Measurements from ENCODE around the gene ANG. TPM values are rescaled to one million over a fixed set of nuclear protein-coding genes. Genes with fewer than 3 reads are reported as not detected.

Gene ANG
- polyA plus RNA-seq, 1 of the 3 experiments (the other 2 are of a cell fraction), result 3.6 TPM

DNA sequence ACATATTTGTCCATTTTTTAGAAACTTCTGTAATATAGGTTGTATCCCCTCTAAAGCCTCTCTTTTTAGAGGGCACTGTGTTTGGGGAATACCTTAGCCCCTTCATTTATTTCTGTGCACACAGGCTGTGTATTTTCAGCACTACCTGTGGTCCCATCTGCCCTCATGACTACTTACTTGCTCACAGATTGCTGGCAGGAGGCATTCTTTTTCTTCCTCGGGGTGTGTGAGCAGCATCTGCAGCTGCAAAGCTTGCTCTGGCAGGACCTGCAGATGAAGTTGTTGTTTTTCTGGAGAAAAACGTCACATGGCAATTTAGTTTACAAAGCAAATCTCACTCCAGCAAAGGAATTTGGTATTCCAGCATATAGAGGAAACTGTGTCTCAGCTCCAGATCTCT lies 24.3 kb downstream of the ANG start:
- Histone ChIP-seq H3K27me3 (ENCODE audit: insufficient read depth) (peaks cover 35% of the 10 kb centered on the region), H2AFZ (ENCODE audit: low read depth) (no peak overlapping the region), H3K9me2 (no peaks in the 10 kb centered on the region), H3K36me3 (replicated peaks in 1 of 2; ENCODE audit: control insufficient read depth in 1 of 2, insufficient read depth in 2 of 2, low read length in 1 of 2) (no peaks in the 10 kb centered on the region), H4K20me1 (ENCODE audit: insufficient read depth) (no peaks in the 10 kb centered on the region), H3K4me2 (no peak overlapping the region), H3K9ac (no peak overlapping the region), H3K79me2 (ENCODE audit: insufficient read depth) (no peaks in the 10 kb centered on the region), H3F3A (replicated peaks; ENCODE audit: insufficient read depth) (no peaks in the 10 kb centered on the region), H3K27ac (ENCODE audit: low read depth in 2 of 2, low read length in 1 of 2) (no peak overlapping the region), H3K4me1 (ENCODE audit: control insufficient read depth in 1 of 2, insufficient read depth in 2 of 2, low read depth in 1 of 2, low read length in 1 of 2) (no peaks in the 10 kb centered on the region), H3K4me3 (ENCODE audit: low read depth in 2 of 2, low read length in 1 of 2) (no peak overlapping the region), H3K9me3 (no peaks in the 10 kb centered on the region)
- TF ChIP-seq FOSL2 (IDR thresholded peaks at IDR 0.05; ENCODE audit: borderline replicate concordance, low read depth), result no peak
- TF ChIP-seq RAD21 (IDR thresholded peaks at IDR 0.05; ENCODE audit: low read length), result no peak
- DNase-seq, result no peak
- ChIA-PET POLR2A (no interaction called here), CTCF (no interaction called here)
- WGBS (ENCODE audit: low lambda C conversion rate), result 0% methylated on average over 2 of the region's 2 CpGs

DNA sequence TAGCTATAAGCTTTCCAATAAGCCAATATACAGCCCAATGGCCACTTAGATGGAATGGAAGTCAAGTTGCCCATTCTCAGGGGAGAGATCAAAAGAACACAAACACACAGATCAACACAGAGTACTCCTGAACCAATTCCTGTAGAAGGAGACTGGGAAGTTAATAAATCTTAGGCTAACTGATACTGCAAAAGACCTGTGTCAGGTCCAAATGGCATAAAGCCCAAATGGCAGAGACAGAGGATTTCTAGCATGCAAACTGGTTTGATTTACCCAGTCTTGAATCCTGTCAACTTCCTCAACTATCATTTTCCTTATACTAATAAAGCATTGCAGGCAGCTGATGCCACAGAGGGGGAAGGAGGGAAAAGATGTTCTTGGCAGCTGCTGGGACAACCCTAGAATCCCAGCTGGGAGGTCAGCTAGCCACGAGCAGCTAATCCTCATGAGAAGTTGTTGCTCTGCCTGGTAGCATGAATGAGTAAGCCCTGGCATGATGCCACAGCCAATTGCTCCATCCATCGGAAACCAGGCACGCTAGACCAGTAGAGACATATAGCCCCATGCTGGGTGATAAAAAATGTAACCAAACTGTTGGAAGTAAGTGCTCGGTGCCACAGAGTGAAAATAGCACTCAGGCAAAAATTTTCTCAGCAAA lies 26.2 kb downstream of the ANG start:
- 5% methylated on average over 4 of the region's 4 CpGs for WGBS (ENCODE audit: low lambda C conversion rate)
- Histone ChIP-seq H3K9me2 (no peaks in the 10 kb centered on the region), H2AFZ (ENCODE audit: low read depth) (no peak overlapping the region), H3K4me1 (ENCODE audit: control insufficient read depth in 1 of 2, insufficient read depth in 2 of 2, low read depth in 1 of 2, low read length in 1 of 2) (no peaks in the 10 kb centered on the region), H4K20me1 (ENCODE audit: insufficient read depth) (no peaks in the 10 kb centered on the region), H3K9ac (no peak overlapping the region), H3K4me2 (no peak overlapping the region), H3K27me3 (ENCODE audit: insufficient read depth) (peaks cover 35% of the 10 kb centered on the region), H3K9me3 (no peaks in the 10 kb centered on the region), H3K27ac (ENCODE audit: low read depth in 2 of 2, low read length in 1 of 2) (no peak overlapping the region), H3K79me2 (ENCODE audit: insufficient read depth) (no peaks in the 10 kb centered on the region), H3K4me3 (ENCODE audit: low read depth in 2 of 2, low read length in 1 of 2) (0 out of 4 replicates have a peak overlapping the region, but pooled peaks of 1 of the 2 experiments have one; percentile 26), H3F3A (replicated peaks; ENCODE audit: insufficient read depth) (no peaks in the 10 kb centered on the region), H3K36me3 (replicated peaks in 1 of 2; ENCODE audit: control insufficient read depth in 1 of 2, insufficient read depth in 2 of 2, low read length in 1 of 2) (no peaks in the 10 kb centered on the region)
- DNase-seq, result no peak
- no peak for TF ChIP-seq RAD21 (IDR thresholded peaks at IDR 0.05; ENCODE audit: low read length)
- TF ChIP-seq, protein P1, sequence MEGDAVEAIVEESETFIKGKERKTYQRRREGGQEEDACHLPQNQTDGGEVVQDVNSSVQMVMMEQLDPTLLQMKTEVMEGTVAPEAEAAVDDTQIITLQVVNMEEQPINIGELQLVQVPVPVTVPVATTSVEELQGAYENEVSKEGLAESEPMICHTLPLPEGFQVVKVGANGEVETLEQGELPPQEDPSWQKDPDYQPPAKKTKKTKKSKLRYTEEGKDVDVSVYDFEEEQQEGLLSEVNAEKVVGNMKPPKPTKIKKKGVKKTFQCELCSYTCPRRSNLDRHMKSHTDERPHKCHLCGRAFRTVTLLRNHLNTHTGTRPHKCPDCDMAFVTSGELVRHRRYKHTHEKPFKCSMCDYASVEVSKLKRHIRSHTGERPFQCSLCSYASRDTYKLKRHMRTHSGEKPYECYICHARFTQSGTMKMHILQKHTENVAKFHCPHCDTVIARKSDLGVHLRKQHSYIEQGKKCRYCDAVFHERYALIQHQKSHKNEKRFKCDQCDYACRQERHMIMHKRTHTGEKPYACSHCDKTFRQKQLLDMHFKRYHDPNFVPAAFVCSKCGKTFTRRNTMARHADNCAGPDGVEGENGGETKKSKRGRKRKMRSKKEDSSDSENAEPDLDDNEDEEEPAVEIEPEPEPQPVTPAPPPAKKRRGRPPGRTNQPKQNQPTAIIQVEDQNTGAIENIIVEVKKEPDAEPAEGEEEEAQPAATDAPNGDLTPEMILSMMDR (IDR thresholded peaks at IDR 0.05), result no peak
- no peak for TF ChIP-seq GATA2 (CRISPR knock-in tag; IDR thresholded peaks at IDR 0.05)
- no peak for TF ChIP-seq TAF1 (IDR thresholded peaks at IDR 0.05; ENCODE audit: borderline replicate concordance, low read depth, low read length)
- TF ChIP-seq, protein P2, sequence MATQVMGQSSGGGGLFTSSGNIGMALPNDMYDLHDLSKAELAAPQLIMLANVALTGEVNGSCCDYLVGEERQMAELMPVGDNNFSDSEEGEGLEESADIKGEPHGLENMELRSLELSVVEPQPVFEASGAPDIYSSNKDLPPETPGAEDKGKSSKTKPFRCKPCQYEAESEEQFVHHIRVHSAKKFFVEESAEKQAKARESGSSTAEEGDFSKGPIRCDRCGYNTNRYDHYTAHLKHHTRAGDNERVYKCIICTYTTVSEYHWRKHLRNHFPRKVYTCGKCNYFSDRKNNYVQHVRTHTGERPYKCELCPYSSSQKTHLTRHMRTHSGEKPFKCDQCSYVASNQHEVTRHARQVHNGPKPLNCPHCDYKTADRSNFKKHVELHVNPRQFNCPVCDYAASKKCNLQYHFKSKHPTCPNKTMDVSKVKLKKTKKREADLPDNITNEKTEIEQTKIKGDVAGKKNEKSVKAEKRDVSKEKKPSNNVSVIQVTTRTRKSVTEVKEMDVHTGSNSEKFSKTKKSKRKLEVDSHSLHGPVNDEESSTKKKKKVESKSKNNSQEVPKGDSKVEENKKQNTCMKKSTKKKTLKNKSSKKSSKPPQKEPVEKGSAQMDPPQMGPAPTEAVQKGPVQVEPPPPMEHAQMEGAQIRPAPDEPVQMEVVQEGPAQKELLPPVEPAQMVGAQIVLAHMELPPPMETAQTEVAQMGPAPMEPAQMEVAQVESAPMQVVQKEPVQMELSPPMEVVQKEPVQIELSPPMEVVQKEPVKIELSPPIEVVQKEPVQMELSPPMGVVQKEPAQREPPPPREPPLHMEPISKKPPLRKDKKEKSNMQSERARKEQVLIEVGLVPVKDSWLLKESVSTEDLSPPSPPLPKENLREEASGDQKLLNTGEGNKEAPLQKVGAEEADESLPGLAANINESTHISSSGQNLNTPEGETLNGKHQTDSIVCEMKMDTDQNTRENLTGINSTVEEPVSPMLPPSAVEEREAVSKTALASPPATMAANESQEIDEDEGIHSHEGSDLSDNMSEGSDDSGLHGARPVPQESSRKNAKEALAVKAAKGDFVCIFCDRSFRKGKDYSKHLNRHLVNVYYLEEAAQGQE (IDR thresholded peaks at IDR 0.05; ENCODE audit: low read depth, low read length), result no peak
- TF ChIP-seq, protein P3, sequence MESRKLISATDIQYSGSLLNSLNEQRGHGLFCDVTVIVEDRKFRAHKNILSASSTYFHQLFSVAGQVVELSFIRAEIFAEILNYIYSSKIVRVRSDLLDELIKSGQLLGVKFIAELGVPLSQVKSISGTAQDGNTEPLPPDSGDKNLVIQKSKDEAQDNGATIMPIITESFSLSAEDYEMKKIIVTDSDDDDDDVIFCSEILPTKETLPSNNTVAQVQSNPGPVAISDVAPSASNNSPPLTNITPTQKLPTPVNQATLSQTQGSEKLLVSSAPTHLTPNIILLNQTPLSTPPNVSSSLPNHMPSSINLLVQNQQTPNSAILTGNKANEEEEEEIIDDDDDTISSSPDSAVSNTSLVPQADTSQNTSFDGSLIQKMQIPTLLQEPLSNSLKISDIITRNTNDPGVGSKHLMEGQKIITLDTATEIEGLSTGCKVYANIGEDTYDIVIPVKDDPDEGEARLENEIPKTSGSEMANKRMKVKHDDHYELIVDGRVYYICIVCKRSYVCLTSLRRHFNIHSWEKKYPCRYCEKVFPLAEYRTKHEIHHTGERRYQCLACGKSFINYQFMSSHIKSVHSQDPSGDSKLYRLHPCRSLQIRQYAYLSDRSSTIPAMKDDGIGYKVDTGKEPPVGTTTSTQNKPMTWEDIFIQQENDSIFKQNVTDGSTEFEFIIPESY (IDR thresholded peaks at IDR 0.05; ENCODE audit: borderline replicate concordance, low read depth), result no peak
- no peak for TF ChIP-seq FOSL2 (IDR thresholded peaks at IDR 0.05; ENCODE audit: borderline replicate concordance, low read depth)
- no peak for TF ChIP-seq RFX5 (IDR thresholded peaks at IDR 0.05; ENCODE audit: low read length)
- no peak for TF ChIP-seq NRF1 (IDR thresholded peaks at IDR 0.05; ENCODE audit: low read depth, low read length)
- TF ChIP-seq, protein P4, sequence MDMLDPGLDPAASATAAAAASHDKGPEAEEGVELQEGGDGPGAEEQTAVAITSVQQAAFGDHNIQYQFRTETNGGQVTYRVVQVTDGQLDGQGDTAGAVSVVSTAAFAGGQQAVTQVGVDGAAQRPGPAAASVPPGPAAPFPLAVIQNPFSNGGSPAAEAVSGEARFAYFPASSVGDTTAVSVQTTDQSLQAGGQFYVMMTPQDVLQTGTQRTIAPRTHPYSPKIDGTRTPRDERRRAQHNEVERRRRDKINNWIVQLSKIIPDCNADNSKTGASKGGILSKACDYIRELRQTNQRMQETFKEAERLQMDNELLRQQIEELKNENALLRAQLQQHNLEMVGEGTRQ (IDR thresholded peaks at IDR 0.05; ENCODE audit: borderline replicate concordance, low read depth, low read length), result no peak
- TF ChIP-seq, protein P5, sequence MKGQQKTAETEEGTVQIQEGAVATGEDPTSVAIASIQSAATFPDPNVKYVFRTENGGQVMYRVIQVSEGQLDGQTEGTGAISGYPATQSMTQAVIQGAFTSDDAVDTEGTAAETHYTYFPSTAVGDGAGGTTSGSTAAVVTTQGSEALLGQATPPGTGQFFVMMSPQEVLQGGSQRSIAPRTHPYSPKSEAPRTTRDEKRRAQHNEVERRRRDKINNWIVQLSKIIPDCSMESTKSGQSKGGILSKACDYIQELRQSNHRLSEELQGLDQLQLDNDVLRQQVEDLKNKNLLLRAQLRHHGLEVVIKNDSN (IDR thresholded peaks at IDR 0.05; ENCODE audit: borderline replicate concordance, low read depth), result no peak
- no peak for TF ChIP-seq TCF12 (IDR thresholded peaks at IDR 0.05)
- no peak for TF ChIP-seq RXRA (IDR thresholded peaks at IDR 0.05; ENCODE audit: borderline replicate concordance, low read depth)
- no peak for TF ChIP-seq POLR2AphosphoS5 (IDR thresholded peaks at IDR 0.05; ENCODE audit: low read depth, low read length)
- no peak for TF ChIP-seq EZH2phosphoT487 (IDR thresholded peaks at IDR 0.05; ENCODE audit: borderline replicate concordance, low read depth)
- TF ChIP-seq SMC3 (IDR thresholded peaks at IDR 0.05; ENCODE audit: low read depth, low read length), result no peak
- no peak for TF ChIP-seq MEF2A (IDR thresholded peaks at IDR 0.05; ENCODE audit: borderline replicate concordance, low read depth)
- TF ChIP-seq FOXM1 (IDR thresholded peaks at IDR 0.05; ENCODE audit: low read depth), result no peak
- CTCF ChIA-PET, result no interaction called here
- POLR2A ChIA-PET, result no interaction called here

Data from SK-N-SH (cell line).